Measurements from ENCODE around the gene NDUFB4. TPM values are rescaled to one million over a fixed set of nuclear protein-coding genes. Genes with fewer than 3 reads are reported as not detected.

The NDUFB4 gene
- total RNA-seq, 1 experiment from 2014 or later = 174 TPM

GRCh38 chr3:120649830-120650233, 53.7 kb downstream of the NDUFB4 start:
- Mint-ChIP-seq H3K4me1 (peaks cover 6% of the 10 kb centered on the region), H3K9me3 (no peaks in the 10 kb centered on the region), H3K36me3 (no peaks in the 10 kb centered on the region), H3K27me3 (ENCODE audit: low read depth) (no peaks in the 10 kb centered on the region), H3K4me3 (no peak overlapping the region), H3K27ac (no peak overlapping the region)
- DNase-seq (ENCODE audit: low spot score) (no peak), ATAC-seq (no peak)
- CTCF ChIA-PET = interaction anchor here (0.8 kb wide), 1 partner anchor 36 kb away, joined by 3 read pairs; no protein-coding TSS in a partner anchor
- TF ChIP-seq ATF3 (CRISPR knock-in tag; conservative IDR thresholded peaks at IDR 0.05) (no peak), SOX15 (CRISPR knock-in tag; IDR thresholded peaks at IDR 0.05) (no peak), ZNF396 (CRISPR knock-in tag; IDR thresholded peaks at IDR 0.05; ENCODE audit: borderline replicate concordance) (no peak), ZSCAN18 (CRISPR knock-in tag; IDR thresholded peaks at IDR 0.05) (no peak)
- POLR2A ChIA-PET = no interaction called here

GRCh38 chr3:120650311-120650710, 54.2 kb downstream of the NDUFB4 start:
- H3K27ac Mint-ChIP-seq = no peak overlapping the region
- ATAC-seq = no peak
- POLR2A ChIA-PET = no interaction called here

More at GRCh38 chr3:120650311-120650710, 54.2 kb downstream of the NDUFB4 start:
- CTCF ChIA-PET = no interaction called here
- no peaks in the 10 kb centered on the region for H3K27me3 Mint-ChIP-seq (ENCODE audit: low read depth)
- DNase-seq (ENCODE audit: low spot score) = no peak
- H3K4me1 Mint-ChIP-seq = peaks cover 5% of the 10 kb centered on the region
- TF ChIP-seq GABPB1 (CRISPR knock-in tag; IDR thresholded peaks at IDR 0.05) (no peak), E2F4 (CRISPR knock-in tag; IDR thresholded peaks at IDR 0.05; ENCODE audit: borderline replicate concordance, low read depth) (no peak), OVOL2 (CRISPR knock-in tag; IDR thresholded peaks at IDR 0.05; ENCODE audit: borderline replicate concordance) (no peak), ATF2 (CRISPR knock-in tag; IDR thresholded peaks at IDR 0.05; ENCODE audit: borderline replicate concordance, low read depth) (no peak), TEAD1 (CRISPR knock-in tag; IDR thresholded peaks at IDR 0.05) (no peak), ZNF232 (CRISPR knock-in tag; IDR thresholded peaks at IDR 0.05) (no peak), ATF3 (CRISPR knock-in tag; conservative IDR thresholded peaks at IDR 0.05) (no peak), ZNF138 (CRISPR knock-in tag; conservative IDR thresholded peaks at IDR 0.05) (no peak), NFYB (CRISPR knock-in tag; conservative IDR thresholded peaks at IDR 0.05; ENCODE audit: low read depth) (no peak), AFF4 (CRISPR knock-in tag; IDR thresholded peaks at IDR 0.05; ENCODE audit: borderline replicate concordance) (no peak)
- H3K9me3 Mint-ChIP-seq = no peaks in the 10 kb centered on the region
- no peaks in the 10 kb centered on the region for H3K36me3 Mint-ChIP-seq
- no peak overlapping the region for H3K4me3 Mint-ChIP-seq

Other genes starting within 250 kb of the NDUFB4 start
- 15.1 to 15.8 TPM (median 15.8 TPM) in 3 replicates for gene LRRC58, start 247.0 kb upstream of the NDUFB4 start, total RNA-seq (2021)
- 271 to 286 TPM (median 272 TPM) in 3 replicates for gene FSTL1, start 145.3 kb upstream of the NDUFB4 start, total RNA-seq (2021)
- gene HGD, start 85.9 kb downstream of the NDUFB4 start, total RNA-seq (2021) = 0.39 to 1.5 TPM (median 0.44 TPM) in 3 replicates
- 15.0 to 18.2 TPM (median 16.6 TPM) in 3 replicates for gene RABL3, start 146.2 kb downstream of the NDUFB4 start, total RNA-seq (2021)
- gene GTF2E1, start 146.4 kb downstream of the NDUFB4 start, total RNA-seq (2021) = 64.5 to 78.0 TPM (median 72.4 TPM) in 3 replicates